Fibroblast of pulmonary artery (primary cell): ENCODE data around the gene FBXO30.

Source experiments
- DNase-seq: peaks from one replicate; pipeline ENCODE4 v3.0.0-alpha.2; 2010; ENCODE audit warnings: low read depth
- H3K4me3 ChIP-seq: replicated peaks from 2 replicates; pipeline ENCODE4 v1.5.1; 2011; ENCODE audit warnings: low read depth, mild to moderate bottlenecking, control low read depth, low read length, moderate library complexity
- CTCF ChIP-seq: IDR thresholded peaks from 2 replicates; pipeline ENCODE4 v1.5.1; 2011; ENCODE audit warnings: mild to moderate bottlenecking, control low read depth, low read length, inconsistent platforms; ENCODE audit errors: missing control alignments

Gene FBXO30

DNA sequence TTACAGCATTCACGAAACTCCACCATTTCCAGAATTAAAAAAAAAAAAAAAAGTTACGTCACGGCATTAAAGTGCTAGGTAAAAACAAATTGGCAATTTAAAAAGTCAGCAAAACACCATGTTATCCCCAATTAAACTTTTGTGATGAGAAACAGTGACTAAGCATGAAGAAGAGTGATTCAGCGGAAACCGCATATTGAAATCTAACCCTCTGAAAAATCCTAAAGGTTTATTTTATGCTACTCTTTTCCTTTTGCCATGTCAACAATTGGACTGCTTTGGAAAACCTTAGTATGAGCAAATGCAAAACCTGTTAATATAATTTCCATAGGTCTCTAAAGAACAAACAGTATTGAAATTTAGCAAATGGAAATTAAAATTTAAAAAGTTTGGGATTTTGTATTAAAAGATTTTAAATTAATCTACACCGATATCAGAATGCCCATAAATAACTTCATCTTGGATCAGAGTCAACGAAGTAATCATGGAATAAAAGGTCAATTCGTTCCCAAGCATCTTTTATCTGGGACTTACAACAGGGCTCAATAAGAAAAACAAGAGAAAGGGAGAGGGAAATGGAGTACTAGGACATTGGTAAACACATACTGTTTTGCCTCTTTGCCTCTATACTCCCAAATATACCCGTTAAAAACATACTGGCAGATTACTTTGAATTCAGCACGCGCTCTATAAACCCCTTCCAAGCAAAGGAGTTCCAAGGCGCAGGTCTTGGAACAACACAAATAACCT is 1.1 kb downstream of the FBXO30 start:
- peak; percentile 74 for DNase-seq
- H3K4me3 ChIP-seq, result peak overlapping the region; percentile 84
- TF ChIP-seq CTCF, result no peak

DNA sequence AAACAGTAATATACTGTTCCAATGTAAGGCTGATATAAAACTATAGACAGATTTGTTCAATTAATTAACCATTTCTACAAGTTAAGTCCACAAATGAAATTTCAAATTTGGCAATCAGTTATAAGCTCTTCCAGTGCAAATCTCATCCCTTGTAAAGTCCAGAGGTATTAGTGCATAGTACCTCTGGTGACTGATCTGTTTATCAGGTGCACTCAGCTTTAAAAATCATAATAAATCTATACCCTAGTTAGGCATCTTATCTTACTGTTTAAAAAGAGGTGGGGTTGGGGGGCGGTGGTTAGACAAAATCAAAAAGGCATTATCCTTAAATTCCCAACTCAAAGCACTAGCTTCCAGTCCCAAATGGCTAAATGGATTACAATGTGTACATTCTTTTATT is 2.9 kb downstream of the FBXO30 start:
- no peak for DNase-seq
- peak overlapping the region; percentile 84 for H3K4me3 ChIP-seq
- TF ChIP-seq CTCF, result no peak

DNA sequence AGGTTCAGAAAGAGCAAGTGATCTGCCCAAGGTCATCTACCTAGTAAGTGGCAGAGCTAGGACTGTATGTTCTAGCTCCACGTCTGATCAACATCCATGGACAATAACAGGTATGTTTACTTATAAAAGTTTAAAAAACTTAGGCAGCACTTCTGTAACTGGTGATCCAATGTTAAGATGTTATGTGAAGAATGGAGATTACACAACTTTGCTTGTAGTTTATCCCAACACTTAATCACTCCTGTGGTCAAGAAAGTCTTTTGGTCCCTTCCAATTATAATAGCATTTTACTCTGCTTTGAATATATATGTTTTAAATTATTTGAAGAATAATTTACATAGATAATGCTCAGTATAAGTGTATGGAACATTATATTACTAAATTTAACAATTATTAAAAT is 4.8 kb downstream of the FBXO30 start:
- peak; percentile 50 for DNase-seq
- no peak for TF ChIP-seq CTCF
- H3K4me3 ChIP-seq, result no peak overlapping the region

GRCh38 chr6:145809211-145809610 is 5.4 kb downstream of the FBXO30 start:
- no peak for DNase-seq
- no peak overlapping the region for H3K4me3 ChIP-seq
- no peak for TF ChIP-seq CTCF

DNA sequence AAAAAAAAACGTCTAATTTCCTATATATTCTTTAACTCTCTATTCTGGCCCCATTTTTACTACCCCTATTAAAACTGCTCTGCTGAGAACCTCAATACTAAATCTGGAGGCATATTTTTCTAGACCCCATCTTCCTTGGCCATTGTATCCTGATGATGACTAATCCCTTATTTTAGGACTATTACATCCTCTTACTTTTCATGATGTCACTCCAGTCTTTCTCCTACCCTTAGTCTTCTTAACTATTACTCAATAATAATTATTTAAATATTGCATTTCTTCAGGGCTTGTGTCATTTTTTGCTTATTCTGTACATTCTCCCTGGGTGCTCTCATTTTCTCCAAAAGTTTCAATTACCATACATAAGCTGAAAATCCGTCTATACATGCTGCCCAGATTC is 6.4 kb downstream of the FBXO30 start:
- H3K4me3 ChIP-seq, result no peak overlapping the region
- peak; percentile 26 for DNase-seq
- no peak for TF ChIP-seq CTCF

GRCh38 chr6:145802141-145802540 is 12.5 kb downstream of the FBXO30 start:
- no peak for TF ChIP-seq CTCF
- no peak for DNase-seq
- H3K4me3 ChIP-seq, result no peak overlapping the region

- H3K4me3 ChIP-seq, result no peak overlapping the region
- no peak for TF ChIP-seq CTCF
- no peak for DNase-seq
Observed at GRCh38 chr6:145801021-145801420, 13.6 kb downstream of the FBXO30 start.
